A673 (cell line): ENCODE measurements around the gene PMEPA1.
"Not testable (repeated sequence)": the region's sequence is repeated elsewhere in the genome, so short reads cannot be mapped to it uniquely, and the experiment has no call there.

Experiments
- CTCF ChIP-seq: fragments of 300-800, 200-600 bp; sonication (generic); conservative IDR thresholded peaks from 2 replicates; pipeline ENCODE4 v1.5.1; 2017; ENCODE audit warnings: low read depth, mild to moderate bottlenecking, antibody characterized with exemption, low read length, moderate library complexity, mixed read lengths
- EZH2 ChIP-seq: fragments of 200-600 bp; sonication (generic); IDR thresholded peaks from 2 replicates; pipeline ENCODE4 v1.6.1; 2017; ENCODE audit warnings: borderline replicate concordance, low read depth, mild to moderate bottlenecking, mixed read lengths, antibody characterized with exemption, low read length; ENCODE audit not compliant: poor library complexity, severe bottlenecking

- TF ChIP-seq CTCF, EZH2: not testable (repeated sequence)
Measured at GRCh38 chr20:57628962-57629308, 80.9 kb downstream of the PMEPA1 start.
